ENCODE measurements around the gene FOXO3. TPM values are rescaled to one million over a fixed set of nuclear protein-coding genes. Genes with fewer than 3 reads are reported as not detected.

Gene FOXO3
- total RNA-seq, 2 donors from 2014 or later: 16.4 to 20.3 TPM

DNA sequence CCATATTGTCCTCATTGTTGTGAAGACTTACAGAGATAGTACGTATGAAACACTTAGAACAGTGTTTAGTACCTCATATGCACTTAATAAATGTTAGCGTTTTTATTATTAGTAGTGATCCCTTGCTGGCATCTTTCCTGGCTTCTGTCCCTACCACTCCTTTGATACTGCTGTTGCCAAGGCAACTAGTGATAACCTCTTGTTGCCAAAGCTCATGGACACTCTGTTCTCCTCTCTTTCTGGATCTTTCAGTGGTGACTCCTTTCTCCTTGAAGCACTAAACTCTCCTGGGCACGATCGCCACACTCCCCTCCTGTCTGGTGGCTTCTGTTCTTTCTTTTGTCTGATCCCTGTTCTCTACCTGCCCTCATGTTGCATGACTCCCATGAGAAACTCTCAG lies 83.5 kb downstream of the FOXO3 start:
- H3K9me3 ChIP-seq (ENCODE audit: control insufficient read depth, low read length): no peaks in the 10 kb centered on the region
- no peaks in the 10 kb centered on the region for H3K27me3 ChIP-seq (ENCODE audit: control insufficient read depth, insufficient read depth, low read length, poor library complexity, severe bottlenecking)
- Mint-ChIP-seq H3K4me1 (peaks cover 17% of the 10 kb centered on the region), H3K27ac (no peak overlapping the region), H3K4me3 (no peak overlapping the region), H3K27me3 (ENCODE audit: insufficient read depth) (no peaks in the 10 kb centered on the region), H3K9me3 (no peaks in the 10 kb centered on the region), H3K36me3 (ENCODE audit: low read depth) (no peaks in the 10 kb centered on the region)
- 91 to 100% methylated on average over 3 to 4 of the region's 4 CpGs for WGBS, 2 experiments (ENCODE audit: insufficient coverage in 1 of 2, insufficient read length in 1 of 2)
- H3K27ac ChIP-seq (ENCODE audit: low read depth, low read length): no peak overlapping the region
- TF ChIP-seq, protein P1, sequence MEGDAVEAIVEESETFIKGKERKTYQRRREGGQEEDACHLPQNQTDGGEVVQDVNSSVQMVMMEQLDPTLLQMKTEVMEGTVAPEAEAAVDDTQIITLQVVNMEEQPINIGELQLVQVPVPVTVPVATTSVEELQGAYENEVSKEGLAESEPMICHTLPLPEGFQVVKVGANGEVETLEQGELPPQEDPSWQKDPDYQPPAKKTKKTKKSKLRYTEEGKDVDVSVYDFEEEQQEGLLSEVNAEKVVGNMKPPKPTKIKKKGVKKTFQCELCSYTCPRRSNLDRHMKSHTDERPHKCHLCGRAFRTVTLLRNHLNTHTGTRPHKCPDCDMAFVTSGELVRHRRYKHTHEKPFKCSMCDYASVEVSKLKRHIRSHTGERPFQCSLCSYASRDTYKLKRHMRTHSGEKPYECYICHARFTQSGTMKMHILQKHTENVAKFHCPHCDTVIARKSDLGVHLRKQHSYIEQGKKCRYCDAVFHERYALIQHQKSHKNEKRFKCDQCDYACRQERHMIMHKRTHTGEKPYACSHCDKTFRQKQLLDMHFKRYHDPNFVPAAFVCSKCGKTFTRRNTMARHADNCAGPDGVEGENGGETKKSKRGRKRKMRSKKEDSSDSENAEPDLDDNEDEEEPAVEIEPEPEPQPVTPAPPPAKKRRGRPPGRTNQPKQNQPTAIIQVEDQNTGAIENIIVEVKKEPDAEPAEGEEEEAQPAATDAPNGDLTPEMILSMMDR (conservative IDR thresholded peaks at IDR 0.05): no peak
- no peak overlapping the region for H3K9ac ChIP-seq (ENCODE audit: extremely low read depth, low read length, poor library complexity, severe bottlenecking)
- peaks cover 11% of the 10 kb centered on the region for H3K4me1 ChIP-seq (ENCODE audit: control insufficient read depth, insufficient read depth, low read length)
- no peak for DNase-seq
- H3K36me3 ChIP-seq (ENCODE audit: control insufficient read depth, insufficient read depth, low read length): no peaks in the 10 kb centered on the region
- no peak overlapping the region for H3K4me3 ChIP-seq (ENCODE audit: low read length)

DNA sequence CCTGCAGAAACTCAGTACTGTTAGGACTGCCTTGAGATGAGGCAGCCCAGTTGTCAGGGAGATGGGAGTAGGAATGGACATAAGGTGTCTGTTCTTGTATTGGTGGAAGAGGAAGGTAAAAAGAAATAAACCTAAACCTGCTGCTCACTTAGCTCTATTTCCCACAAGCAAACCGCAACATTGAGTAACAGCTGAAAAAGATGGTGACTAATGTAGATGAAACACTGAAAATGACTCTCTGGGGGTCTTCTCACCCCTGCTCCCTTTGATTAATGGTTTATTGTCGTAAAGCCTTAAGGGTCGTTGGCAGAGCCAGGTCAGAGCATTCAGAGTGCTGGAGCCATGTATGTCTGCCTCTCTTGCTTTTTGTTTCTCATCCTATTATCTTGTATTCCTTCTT lies 87.5 kb downstream of the FOXO3 start:
- no peak overlapping the region for H3K27ac ChIP-seq (ENCODE audit: low read depth, low read length)

DNA sequence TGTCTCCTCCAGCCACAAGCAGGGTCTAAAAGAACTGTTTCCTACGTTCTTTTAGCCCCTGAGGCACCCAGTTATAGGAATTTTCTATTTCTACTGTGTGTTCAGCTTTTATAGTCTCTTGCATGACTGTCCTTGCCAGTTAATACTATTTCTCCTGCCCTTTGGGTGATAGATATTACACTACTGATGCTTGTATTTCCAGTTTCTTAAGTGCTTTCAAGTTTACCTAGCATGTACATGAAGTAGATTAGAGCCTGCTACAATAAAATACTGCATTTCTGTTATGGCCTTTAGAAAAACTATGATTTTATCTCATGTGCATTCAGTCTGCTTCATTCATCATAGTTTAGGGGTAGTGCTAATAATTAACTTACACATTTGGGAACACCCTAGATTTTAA lies 89.6 kb downstream of the FOXO3 start:
- Mint-ChIP-seq H3K4me1 (peaks cover 34% of the 10 kb centered on the region), H3K36me3 (ENCODE audit: low read depth) (no peaks in the 10 kb centered on the region), H3K27ac (no peak overlapping the region), H3K9me3 (no peaks in the 10 kb centered on the region), H3K27me3 (ENCODE audit: insufficient read depth) (no peaks in the 10 kb centered on the region), H3K4me3 (no peak overlapping the region)
- H3K27me3 ChIP-seq (ENCODE audit: control insufficient read depth, insufficient read depth, low read length, poor library complexity, severe bottlenecking): no peaks in the 10 kb centered on the region
- H3K4me1 ChIP-seq (ENCODE audit: control insufficient read depth, insufficient read depth, low read length): peaks cover 6% of the 10 kb centered on the region
- no peak for DNase-seq
- no peaks in the 10 kb centered on the region for H3K36me3 ChIP-seq (ENCODE audit: control insufficient read depth, insufficient read depth, low read length)
- TF ChIP-seq, protein P1 (conservative IDR thresholded peaks at IDR 0.05): no peak
- no peaks in the 10 kb centered on the region for H3K9me3 ChIP-seq (ENCODE audit: control insufficient read depth, low read length)
- H3K9ac ChIP-seq (ENCODE audit: extremely low read depth, low read length, poor library complexity, severe bottlenecking): no peak overlapping the region
- H3K4me3 ChIP-seq (ENCODE audit: low read length): no peak overlapping the region
- H3K27ac ChIP-seq (ENCODE audit: low read depth, low read length): no peak overlapping the region
- 95% methylated on average over 1 of the region's 1 CpG; no CpG with 5 or more reads in 1 of the 2 experiments for WGBS, 2 experiments (ENCODE audit: insufficient coverage in 1 of 2, insufficient read length in 1 of 2)

More for the DNA sequence above, 87.5 kb downstream of the FOXO3 start:
- Histone ChIP-seq H3K4me1 (ENCODE audit: control insufficient read depth, insufficient read depth, low read length) (peaks cover 6% of the 10 kb centered on the region), H3K9ac (ENCODE audit: extremely low read depth, low read length, poor library complexity, severe bottlenecking) (no peak overlapping the region), H3K4me3 (ENCODE audit: low read length) (no peak overlapping the region), H3K36me3 (ENCODE audit: control insufficient read depth, insufficient read depth, low read length) (no peaks in the 10 kb centered on the region), H3K9me3 (ENCODE audit: control insufficient read depth, low read length) (no peaks in the 10 kb centered on the region), H3K27me3 (ENCODE audit: control insufficient read depth, insufficient read depth, low read length, poor library complexity, severe bottlenecking) (no peaks in the 10 kb centered on the region)
- Mint-ChIP-seq H3K9me3 (no peaks in the 10 kb centered on the region), H3K27me3 (ENCODE audit: insufficient read depth) (no peaks in the 10 kb centered on the region), H3K4me1 (peaks cover 27% of the 10 kb centered on the region), H3K36me3 (ENCODE audit: low read depth) (no peaks in the 10 kb centered on the region), H3K27ac (no peak overlapping the region), H3K4me3 (no peak overlapping the region)
- TF ChIP-seq, protein P1 (conservative IDR thresholded peaks at IDR 0.05): no peak
- WGBS, 2 experiments (ENCODE audit: insufficient coverage in 1 of 2, insufficient read length in 1 of 2): 90% methylated on average over 2 to 3 of the region's 3 CpGs
- no peak for DNase-seq
